GM12878 (cell line): ENCODE results near the gene ZDHHC14. TPM values are rescaled to one million over a fixed set of nuclear protein-coding genes. Genes with fewer than 3 reads are reported as not detected.
"Not testable (repeated sequence)": the region's sequence is repeated elsewhere in the genome, so short reads cannot be mapped to it uniquely, and the experiment has no call there.

Source experiments
- ATAC-seq: fragments of 200-7000 bp; cut with Tn5 transposase; 3 replicates; pipeline ENCODE4 v1.9.1; 2020; ENCODE audit warnings: mild to moderate bottlenecking, moderate library complexity
- BruUV-seq: library from RNA; stranded (reverse); fragments of 400-500 nt; replicated peaks from 2 replicates; lab custom pipeline; 2021; lab: Mats Ljungman, UMichigan
- CTCF ChIA-PET: fragments of 300-600 bp; sonication (Branson Sonifier 250); formaldehyde crosslinking; extraction: SDS; loops from one replicate; lab custom pipeline; 2021; ENCODE audit warnings: inconsistent platforms; lab: Yijun Ruan, JAX
- POLR2A ChIA-PET: fragments of 350-600 bp; formaldehyde crosslinking; extraction: SDS; loops from one replicate; lab custom pipeline; 2021; ENCODE audit warnings: inconsistent platforms; lab: Charles Lee
- RAD21 ChIA-PET: fragments of 300-600 bp; sonication (Branson Sonifier 250); formaldehyde crosslinking; loops from one replicate; lab custom pipeline; 2023; ENCODE audit warnings: antibody characterized with exemption; ENCODE audit not compliant: unreplicated experiment; lab: Charles Lee
- SMC1A ChIA-PET: fragments of 300-600 bp; sonication (Branson Sonifier 250); formaldehyde crosslinking; loops from one replicate; lab custom pipeline; 2023; ENCODE audit not compliant: unreplicated experiment, uncharacterized antibody; lab: Charles Lee
- DNase-seq: peaks from one replicate; pipeline ENCODE4 v3.0.0-alpha.2; 2011; ENCODE audit warnings: low read depth, low spot score
- FAIRE-seq: peaks from 3 replicates; lab custom pipeline; 2011; peaks lifted over from hg19 to GRCh38; lab: Jason Lieb, UNC
- H2AFZ ChIP-seq: 2 replicates; pipeline ENCODE4 v1.6.0; 2011; ENCODE audit warnings: low read depth, low read length, control low read depth; ENCODE audit not compliant: control insufficient read depth
- H3K27ac ChIP-seq: 2 replicates; pipeline ENCODE4 v1.5.1; 2011; ENCODE audit warnings: control low read depth; ENCODE audit not compliant: control insufficient read depth, insufficient read depth
- H3K27me3 ChIP-seq, 2 experiments: replicated peaks in 1 of 2; 2 replicates each; pipeline versions ENCODE4 v1.6.0 to v1.6.1; 2011; ENCODE audit warnings: low read length in 1 of 2; ENCODE audit not compliant: control insufficient read depth in 2 of 2, insufficient read depth in 2 of 2
- H3K36me3 ChIP-seq, 2 experiments: 2 replicates each; pipeline ENCODE4 v1.5.1; 2011; ENCODE audit warnings: low read length in 1 of 2; ENCODE audit not compliant: control insufficient read depth in 2 of 2, insufficient read depth in 2 of 2
- H3K4me1 ChIP-seq: 2 replicates; pipeline ENCODE4 v1.6.1; 2011; ENCODE audit warnings: mild to moderate bottlenecking, low read length, moderate library complexity, mixed read lengths; ENCODE audit not compliant: control insufficient read depth, insufficient read depth
- H3K4me2 ChIP-seq: 2 replicates; pipeline ENCODE4 v1.6.0; 2011; ENCODE audit warnings: control low read depth; ENCODE audit not compliant: control insufficient read depth, insufficient read depth
- H3K4me3 ChIP-seq: fragments of 200-600 bp; sonication (generic); 2 replicates; pipeline ENCODE4 v1.5.1; 2016
- H3K79me2 ChIP-seq: 2 replicates; pipeline ENCODE4 v1.6.0; 2011; ENCODE audit warnings: low read length; ENCODE audit not compliant: control insufficient read depth, insufficient read depth
- H3K9ac ChIP-seq: 2 replicates; pipeline ENCODE4 v1.8.0; 2011; ENCODE audit warnings: low read length, control low read depth, mixed read lengths; ENCODE audit not compliant: control insufficient read depth, insufficient read depth
- H3K9me3 ChIP-seq: replicated peaks from 3 replicates; pipeline ENCODE4 v1.5.1; 2011; ENCODE audit warnings: mild to moderate bottlenecking, low read length; ENCODE audit not compliant: control insufficient read depth, insufficient read depth
- H4K20me1 ChIP-seq: 2 replicates; pipeline ENCODE4 v1.6.0; 2011; ENCODE audit not compliant: control insufficient read depth, insufficient read depth
- WGBS: methylation state at CpG from one replicate; pipeline ENCODE4 v1.1.6; 2016; ENCODE audit warnings: low lambda C conversion rate; ENCODE audit not compliant: insufficient replicate concordance, insufficient coverage; ENCODE audit errors: missing lambda C conversion rate; 5-methylcytosine and 5-hydroxymethylcytosine counted together
- in situ Hi-C: fragments of 300-500 bp; cut with MboI; formaldehyde crosslinking; loops from 9 replicates; pipeline ENCODE4 v1.14.3; 2018; ENCODE audit warnings: mixed read lengths
- intact Hi-C: fragments of 100-400 bp; cut with micrococcal nuclease; formaldehyde crosslinking; loops from one replicate; pipeline ENCODE4 v1.14.2; 2022; ENCODE audit not compliant: unreplicated experiment
- polyA plus RNA-seq, 11 experiments: library from polyadenylated mRNA; depleted of rRNA in 4 of 11; unstranded in 6 of 11; stranded (reverse) in 5 of 11; fragments of >200 nt; fragmentation: Nextera tagmentation in 4 of 11; fragmentation: Illumina TruSeq in 1 of 11; extraction: Ambion mirVana in 4 of 11; extraction: Trizol in 1 of 11; gene quantifications; 1 replicate in 1 of 11; 2 replicates in 10 of 11; pipeline versions ENCODE4 v1.2.1 to v1.2.3, GENCODE V29; 2011 to 2016; ENCODE audit warnings: inconsistent platforms in 2 of 11, missing spikeins in 2 of 11, low read depth in 1 of 11
- total RNA-seq, 4 experiments: library from RNA; depleted of rRNA in 3 of 4; stranded (reverse); fragments of >200 nt in 3 of 4; fragmentation: Illumina TruSeq in 1 of 4; extraction: Trizol in 1 of 4; gene quantifications; 2 replicates each; pipeline versions ENCODE4 v1.2.1 to v1.2.3, GENCODE V29; 2013 to 2021
- TF ChIP-seq, protein P1 (sequence below): fragments of 450-650 bp; IDR thresholded peaks from 2 replicates; pipeline ENCODE4 v1.6.1; 2014; ENCODE audit warnings: mild to moderate bottlenecking

Gene ZDHHC14
- total and polyA plus RNA-seq, 10 of the 15 experiments (the other 5 are each of a cell fraction or from before 2014, with no cell fraction given) = 0.15 to 16.0 (median 0.76) TPM; not detected in 1

DNA sequence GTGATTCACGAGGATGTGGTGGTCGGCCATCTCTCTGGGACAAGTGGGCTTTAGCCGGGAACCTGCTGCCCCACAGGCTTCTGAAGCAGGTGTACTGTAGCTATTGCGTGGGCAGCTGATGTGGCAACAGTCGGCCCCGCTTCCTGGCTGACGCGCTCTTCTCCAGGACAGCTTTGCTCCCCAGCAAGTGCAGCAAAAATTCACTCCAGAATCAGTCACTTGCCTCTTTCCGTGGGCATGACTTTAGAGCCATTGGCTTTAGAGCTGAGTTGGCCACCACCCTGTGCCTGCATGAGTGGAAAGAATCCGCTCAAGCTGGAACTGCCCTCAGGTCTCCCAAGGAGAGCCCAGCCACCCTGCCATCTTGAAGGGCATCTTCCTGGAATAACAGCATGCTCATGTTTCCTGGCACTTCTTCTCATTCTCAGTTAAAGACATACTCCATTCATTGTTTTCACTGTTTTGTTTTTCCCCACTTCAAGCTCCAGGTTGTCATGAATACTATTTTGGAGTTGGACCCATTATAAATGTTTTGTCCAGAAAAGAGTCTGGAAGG is 178.3 kb downstream of the ZDHHC14 start (continued):
- TF ChIP-seq, protein P1, sequence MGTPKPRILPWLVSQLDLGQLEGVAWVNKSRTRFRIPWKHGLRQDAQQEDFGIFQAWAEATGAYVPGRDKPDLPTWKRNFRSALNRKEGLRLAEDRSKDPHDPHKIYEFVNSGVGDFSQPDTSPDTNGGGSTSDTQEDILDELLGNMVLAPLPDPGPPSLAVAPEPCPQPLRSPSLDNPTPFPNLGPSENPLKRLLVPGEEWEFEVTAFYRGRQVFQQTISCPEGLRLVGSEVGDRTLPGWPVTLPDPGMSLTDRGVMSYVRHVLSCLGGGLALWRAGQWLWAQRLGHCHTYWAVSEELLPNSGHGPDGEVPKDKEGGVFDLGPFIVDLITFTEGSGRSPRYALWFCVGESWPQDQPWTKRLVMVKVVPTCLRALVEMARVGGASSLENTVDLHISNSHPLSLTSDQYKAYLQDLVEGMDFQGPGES = no peak

DNA sequence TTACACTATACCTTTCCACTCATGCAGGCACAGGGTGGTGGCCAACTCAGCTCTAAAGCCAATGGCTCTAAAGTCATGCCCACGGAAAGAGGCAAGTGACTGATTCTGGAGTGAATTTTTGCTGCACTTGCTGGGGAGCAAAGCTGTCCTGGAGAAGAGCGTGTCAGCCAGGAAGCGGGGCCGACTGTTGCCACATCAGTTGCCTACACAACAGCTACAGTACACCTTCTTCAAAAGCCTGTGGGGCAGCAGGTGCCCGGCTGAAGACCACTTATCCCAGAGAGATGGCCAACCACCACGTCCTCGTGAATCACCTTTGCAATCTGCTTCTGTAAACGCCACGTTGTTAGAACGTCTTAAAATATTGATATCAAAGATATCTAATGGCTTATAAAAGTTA is 179.1 kb downstream of the ZDHHC14 start:
- BruUV-seq, H3K4me2 ChIP-seq, DNase-seq, ATAC-seq, H3K27ac ChIP-seq, H4K20me1 ChIP-seq, H2AFZ ChIP-seq, FAIRE-seq, H3K27me3 ChIP-seq, H3K4me3 ChIP-seq, H3K79me2 ChIP-seq, H3K9ac ChIP-seq, H3K36me3 ChIP-seq, H3K9me3 ChIP-seq: not testable (repeated sequence)
- 96% methylated on average over 10 of the region's 10 CpGs for WGBS
- intact Hi-C loops = loop anchor here (5.0 kb wide), 3 partner anchors 33 to 868 kb away; no protein-coding TSS in a partner anchor
- CTCF ChIA-PET = interaction anchor here (0.8 to 4.3 kb wide), 9 partner anchors 10 to 245 kb away, joined by 4 to 84 read pairs (median 7); partner anchors contain the start of gene TMEM242
- SMC1A ChIA-PET = interaction anchor here (0.7 to 17.5 kb wide), 14 partner anchors 10 to 243 kb away, joined by 3 to 431 read pairs (median 6); no protein-coding TSS in a partner anchor
- in situ Hi-C loops = loop anchor here (5.0 kb wide), 2 partner anchors 98 to 202 kb away; no protein-coding TSS in a partner anchor
- H3K4me1 ChIP-seq = peaks cover 76% of the 10 kb centered on the region
- POLR2A ChIA-PET = interaction anchor here (11.0 kb wide), 1 partner anchor 98 kb away, joined by 170 read pairs; no protein-coding TSS in a partner anchor
- RAD21 ChIA-PET = interaction anchor here (1.5 to 9.6 kb wide), 5 partner anchors 10 to 175 kb away, joined by 3 to 350 read pairs (median 12); no protein-coding TSS in a partner anchor
